Activated T-cell treated with anti-CD3 and anti-CD28 coated beads for 48 hours (primary cell): ENCODE results near the gene PTPRCAP.

Source experiments
- DNase-seq: peaks from one replicate; pipeline ENCODE4 v3.0.0-alpha.2; 2020; ENCODE audit warnings: low read depth

Gene PTPRCAP

GRCh38 chr11:67465189-67465510 is 27.7 kb upstream of the PTPRCAP start:
- DNase-seq = no peak

DNA sequence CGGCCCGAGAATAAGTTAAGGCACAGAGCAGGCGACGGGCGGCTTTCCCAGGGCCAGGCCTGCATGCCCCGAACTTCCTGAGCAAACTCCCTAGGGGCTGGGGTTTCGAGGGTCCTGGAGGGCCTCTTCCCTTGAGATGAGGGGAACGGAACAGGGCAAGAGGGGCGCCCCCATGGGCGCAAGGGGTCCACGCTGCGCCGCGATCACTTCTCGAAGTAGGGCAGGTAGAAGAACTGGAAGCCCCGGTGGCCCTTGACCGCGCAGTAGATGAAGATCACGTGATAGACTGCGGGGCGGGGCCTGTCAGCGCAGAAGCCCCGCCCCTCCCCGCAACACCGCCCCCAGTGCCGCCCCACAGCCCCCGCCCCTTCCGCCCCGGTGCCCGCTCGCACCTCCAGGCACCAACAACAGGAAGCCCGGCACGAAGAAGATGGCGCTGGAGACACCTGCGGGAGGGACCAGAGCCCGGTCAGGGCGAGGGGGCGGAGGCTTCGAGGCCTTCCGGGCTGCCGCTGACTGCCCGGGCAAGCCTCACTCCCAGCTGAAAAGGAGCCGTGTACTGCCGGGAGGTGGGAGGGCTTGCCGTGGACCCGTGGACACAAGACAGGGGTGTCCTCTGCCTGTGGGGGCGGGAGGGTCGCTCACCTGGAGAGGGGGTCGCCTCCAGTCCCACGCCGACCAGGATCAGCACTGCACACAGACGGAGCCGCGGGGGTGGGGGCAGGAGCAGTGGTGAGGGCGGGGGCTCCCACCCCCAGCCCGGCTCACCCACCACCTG is 27.1 kb upstream of the PTPRCAP start:
- DNase-seq = peak; percentile 90

- no peak for DNase-seq
Observed at GRCh38 chr11:67463680-67464410, 26.4 kb upstream of the PTPRCAP start.

GRCh38 chr11:67463186-67463585 is 25.7 kb upstream of the PTPRCAP start:
- no peak for DNase-seq

DNA sequence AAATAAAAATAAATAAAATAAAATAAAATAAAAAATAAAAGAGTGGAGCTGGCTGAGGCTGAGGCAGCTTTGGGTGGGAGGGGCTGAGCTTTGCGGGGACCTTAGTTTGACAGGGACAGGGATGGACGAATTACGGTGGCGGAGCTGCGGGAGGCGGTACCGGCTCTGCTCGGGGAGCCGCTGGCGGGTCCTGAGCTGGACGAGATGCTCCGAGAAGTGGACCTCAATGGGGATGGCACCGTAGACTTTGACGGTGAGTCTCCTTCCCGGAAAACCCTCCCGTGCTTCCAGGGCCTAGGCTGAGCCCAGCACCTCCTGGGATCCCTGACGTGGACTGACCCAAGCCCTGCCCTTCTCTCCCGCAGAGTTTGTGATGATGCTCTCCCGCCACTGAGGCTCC is 20.8 kb upstream of the PTPRCAP start:
- DNase-seq = no peak

- no peak for DNase-seq
Observed at GRCh38 chr11:67457453-67457852, 20.0 kb upstream of the PTPRCAP start.

GRCh38 chr11:67456068-67456705 is 18.7 kb upstream of the PTPRCAP start:
- no peak for DNase-seq

DNA sequence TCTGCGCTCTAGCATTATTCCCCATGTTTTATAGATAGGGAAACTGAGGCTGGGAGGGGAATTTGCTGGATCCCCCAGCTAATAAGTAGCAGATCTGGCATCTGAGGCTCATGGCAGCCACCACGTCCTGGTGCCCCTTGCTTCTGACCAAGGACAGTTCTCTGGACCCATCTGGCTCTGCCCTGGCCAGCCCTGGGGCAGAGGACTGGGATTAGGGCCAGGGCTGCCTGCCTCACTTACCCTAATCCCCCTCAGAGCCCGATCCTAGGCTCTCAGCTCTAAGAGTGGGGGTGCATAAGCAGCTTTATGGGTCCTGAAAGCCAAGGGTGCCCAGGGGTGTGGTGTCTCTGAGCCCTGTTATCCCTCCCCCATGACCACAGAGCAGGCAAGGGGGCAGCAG is 17.6 kb upstream of the PTPRCAP start, which contains the start of gene CABP4:
TSS of gene CABP4 (plus strand) at position 301 of the 400 bp plus-strand sequence. CDS start at position 371, 70 bp downstream.
- no peak for DNase-seq

- no peak for DNase-seq
Observed at GRCh38 chr11:67453816-67454732, 16.6 kb upstream of the PTPRCAP start.

DNA sequence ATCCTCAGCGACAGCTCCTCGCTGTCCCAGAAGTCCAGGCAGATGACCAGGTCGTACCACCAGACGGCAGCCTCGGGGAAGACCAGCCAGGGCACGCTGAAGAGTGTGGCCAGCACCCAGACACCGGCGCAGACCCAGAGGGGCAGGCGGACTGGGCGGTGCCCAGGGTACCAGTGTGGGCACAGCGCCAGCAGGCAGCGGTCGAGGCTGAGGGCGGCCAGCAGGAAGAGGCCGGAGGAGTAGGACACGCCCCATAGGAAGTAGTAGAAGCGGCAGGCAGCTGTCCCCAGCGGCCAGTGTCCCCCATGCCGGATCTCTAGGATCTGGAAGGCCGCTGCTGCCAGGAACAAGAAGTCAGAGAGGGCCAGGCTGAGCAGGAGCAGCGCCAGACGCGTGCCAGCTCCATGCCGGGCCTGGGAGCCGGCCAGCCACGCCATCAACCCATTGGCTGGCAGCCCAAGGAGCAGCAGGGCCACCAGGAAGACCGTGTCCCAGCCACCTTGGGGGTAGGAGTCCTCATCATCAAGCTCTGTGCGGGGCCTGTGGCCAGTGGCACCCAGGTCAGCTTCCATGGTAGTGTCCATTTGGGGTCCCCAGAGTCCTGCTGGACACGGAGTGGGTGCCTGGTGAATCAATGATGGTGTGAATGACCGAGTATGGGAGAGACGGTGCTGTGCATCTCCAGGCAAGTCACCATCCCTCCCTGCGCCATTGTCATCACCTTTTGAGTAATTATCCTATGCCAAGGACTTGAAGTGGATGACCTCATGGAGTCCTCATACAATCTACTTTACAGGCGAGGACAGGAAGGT is 14.9 kb upstream of the PTPRCAP start, which contains the start of gene GPR152:
TSS of gene GPR152 (minus strand) at position 589 of the 812 bp plus-strand sequence. CDS start at position 584, 5 bp downstream.
- no peak for DNase-seq

DNA sequence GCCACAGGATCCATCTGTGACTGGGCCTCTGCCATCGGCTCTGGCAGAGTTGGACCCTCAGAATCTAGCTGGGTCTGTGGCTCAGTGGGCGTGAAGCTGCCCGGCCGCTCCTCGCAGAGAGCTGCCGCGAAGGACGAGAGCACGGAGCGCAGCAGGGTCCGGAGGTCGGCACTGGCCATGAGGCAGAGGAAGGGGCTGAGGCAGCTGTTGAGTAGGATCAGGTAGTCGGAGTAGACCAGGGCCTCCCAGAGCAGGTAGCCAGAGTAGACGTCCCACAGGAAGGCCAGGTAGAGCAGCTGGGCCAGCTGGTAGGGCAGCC is 14.1 kb upstream of the PTPRCAP start:
- no peak for DNase-seq

- DNase-seq = no peak
Observed at GRCh38 chr11:67450796-67451657, 13.5 kb upstream of the PTPRCAP start.

- no peak for DNase-seq
Observed at GRCh38 chr11:67449116-67449844, 11.8 kb upstream of the PTPRCAP start.

- no peak for DNase-seq
Observed at GRCh38 chr11:67448220-67448609, 10.7 kb upstream of the PTPRCAP start.

GRCh38 chr11:67445515-67445914 is 8.0 kb upstream of the PTPRCAP start:
- DNase-seq = no peak

- DNase-seq = no peak
Observed at GRCh38 chr11:67442504-67443404, 5.3 kb upstream of the PTPRCAP start.

- no peak for DNase-seq
Observed at GRCh38 chr11:67441731-67442351, 4.4 kb upstream of the PTPRCAP start.

GRCh38 chr11:67441098-67441563 is 3.6 kb upstream of the PTPRCAP start:
- no peak for DNase-seq
